NT2/D1 (cell line): ENCODE measurements around the gene USP54.

Source experiments
- SUZ12 ChIP-seq: IDR thresholded peaks from 2 replicates; pipeline ENCODE4 v1.6.1; 2011; ENCODE audit not compliant: insufficient read length, insufficient read depth; ENCODE audit errors: extremely low read depth
- YY1 ChIP-seq: IDR thresholded peaks from 2 replicates; pipeline ENCODE4 v1.6.1; 2011; ENCODE audit not compliant: insufficient read length, insufficient read depth
- ZNF274 ChIP-seq: IDR thresholded peaks from 2 replicates; pipeline ENCODE4 v1.6.1; 2011; ENCODE audit warnings: mild to moderate bottlenecking, low read depth, low read length

DNA sequence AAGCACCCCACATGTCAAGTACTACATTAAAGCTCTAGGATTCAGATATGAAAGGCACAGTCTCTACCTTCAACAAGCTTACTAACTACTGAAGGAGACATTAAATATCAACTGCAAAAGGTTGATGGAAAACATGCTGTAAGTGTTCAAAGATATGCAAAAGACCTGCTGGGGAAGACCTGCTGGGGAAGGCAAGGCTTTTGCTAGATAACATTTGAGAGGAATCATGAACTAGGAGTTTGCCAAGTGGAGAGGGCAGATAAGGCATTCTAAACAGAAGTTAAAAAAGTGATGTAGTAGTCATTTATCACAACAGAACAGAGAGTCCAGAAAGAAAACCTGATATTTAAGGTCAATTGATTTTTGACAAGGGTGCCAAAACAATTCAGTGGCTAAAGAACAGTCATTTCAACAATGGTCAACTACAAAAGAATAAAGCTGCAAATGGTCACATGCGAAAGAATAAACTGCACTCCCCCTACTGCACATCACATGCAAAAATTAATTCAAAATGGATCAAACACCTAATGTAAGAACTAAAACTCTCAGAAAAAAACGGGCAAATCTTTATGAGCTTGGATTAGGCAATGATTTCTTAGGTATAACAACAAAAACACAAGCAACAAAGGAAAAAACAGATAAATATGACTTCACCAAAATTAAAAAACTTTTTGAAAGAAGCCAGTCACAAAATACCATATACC, 134.8 kb downstream of the USP54 start:
- TF ChIP-seq YY1: no peak
- TF ChIP-seq ZNF274: no peak
- TF ChIP-seq SUZ12: no peak
